IMR-90 (cell line): ENCODE data around the gene RNF227. TPM values are rescaled to one million over a fixed set of nuclear protein-coding genes. Genes with fewer than 3 reads are reported as not detected.
A peak's percentile ranks its signal among the peaks of the same experiment; 100 is the strongest.

ENCODE experiments used
- ATAC-seq: fragments of 200-7000 bp; cut with Tn5 transposase; 2 replicates; pipeline ENCODE4 v1.9.1; 2020; ENCODE audit warnings: low read depth, mild to moderate bottlenecking, moderate library complexity
- BruUV-seq: library from RNA; stranded (reverse); fragments of 400-500 nt; replicated peaks from 2 replicates; lab custom pipeline; 2021; lab: Mats Ljungman, UMichigan
- CTCF ChIA-PET: fragments of 300-600 bp; formaldehyde crosslinking; extraction: SDS; loops from one replicate; lab custom pipeline; 2021; ENCODE audit warnings: antibody characterized with exemption; lab: Yijun Ruan, JAX
- POLR2A ChIA-PET: fragments of 300-600 bp; sonication (Branson Sonifier 250); formaldehyde crosslinking; loops from one replicate; lab custom pipeline; 2022; ENCODE audit warnings: antibody characterized with exemption; ENCODE audit not compliant: unreplicated experiment; lab: Charles Lee
- DNase-seq: peaks from one replicate; pipeline ENCODE4 v3.0.0; 2013
- H2AFZ ChIP-seq: replicated peaks from 2 replicates; pipeline ENCODE3; 2013; ENCODE audit warnings: low read length, mild to moderate bottlenecking; ENCODE audit not compliant: poor library complexity
- H2AK5ac ChIP-seq: 2 replicates; pipeline ENCODE4 v1.6.1; 2013; ENCODE audit warnings: low read depth, low read length, inconsistent platforms
- H2AK9ac ChIP-seq: replicated peaks from 2 replicates; pipeline ENCODE3; 2013; ENCODE audit warnings: mild to moderate bottlenecking, low read depth, low read length, moderate library complexity; ENCODE audit not compliant: poor library complexity
- H2BK120ac ChIP-seq: 2 replicates; pipeline ENCODE4 v1.6.1; 2013; ENCODE audit warnings: low read depth, low read length, inconsistent platforms
- H2BK15ac ChIP-seq: 3 replicates; pipeline ENCODE4 v1.6.1; 2013; ENCODE audit warnings: low read depth, low read length, inconsistent platforms
- H2BK20ac ChIP-seq: 2 replicates; pipeline ENCODE4 v1.6.1; 2013; ENCODE audit warnings: low read depth, mild to moderate bottlenecking, inconsistent platforms, low read length, moderate library complexity
- H2BK5ac ChIP-seq: 2 replicates; pipeline ENCODE4 v1.6.1; 2013; ENCODE audit warnings: mild to moderate bottlenecking, low read depth, low read length, inconsistent platforms; ENCODE audit not compliant: poor library complexity, severe bottlenecking
- H3K14ac ChIP-seq: replicated peaks from 2 replicates; pipeline ENCODE4 v1.6.1; 2013; ENCODE audit warnings: low read depth, low read length, inconsistent platforms
- H3K18ac ChIP-seq: 2 replicates; pipeline ENCODE4 v1.6.1; 2013; ENCODE audit warnings: low read depth, low read length, control low read depth
- H3K23ac ChIP-seq: 2 replicates; pipeline ENCODE4 v1.6.1; 2013; ENCODE audit warnings: low read depth, low read length, inconsistent platforms
- H3K27ac ChIP-seq: 2 replicates; pipeline ENCODE4 v1.5.1; 2013; ENCODE audit warnings: mild to moderate bottlenecking, control low read depth, low read length; ENCODE audit not compliant: insufficient read depth
- H3K27me3 ChIP-seq: 2 replicates; pipeline ENCODE4 v1.6.1; 2013; ENCODE audit warnings: low read length; ENCODE audit not compliant: control insufficient read depth, insufficient read depth
- H3K36me3 ChIP-seq: 2 replicates; pipeline ENCODE4 v1.6.1; 2013; ENCODE audit warnings: low read length, mixed read lengths; ENCODE audit not compliant: control insufficient read depth, insufficient read depth
- H3K4ac ChIP-seq: 2 replicates; pipeline ENCODE4 v1.6.1; 2013; ENCODE audit warnings: low read depth, low read length, inconsistent platforms
- H3K4me1 ChIP-seq: 2 replicates; pipeline ENCODE4 v1.6.1; 2013; ENCODE audit warnings: low read length, mixed read lengths; ENCODE audit not compliant: control insufficient read depth, insufficient read depth
- H3K4me2 ChIP-seq: 2 replicates; pipeline ENCODE4 v1.6.1; 2013; ENCODE audit warnings: low read depth, mild to moderate bottlenecking, control low read depth, low read length, moderate library complexity
- H3K4me3 ChIP-seq: 2 replicates; pipeline ENCODE4 v1.5.1; 2013; ENCODE audit warnings: low read depth, mild to moderate bottlenecking, control low read depth, low read length, moderate library complexity; ENCODE audit not compliant: insufficient read depth
- H3K56ac ChIP-seq: 2 replicates; pipeline ENCODE4 v1.6.1; 2013; ENCODE audit warnings: low read length, inconsistent platforms; ENCODE audit not compliant: insufficient read depth; ENCODE audit errors: extremely low read depth
- H3K79me1 ChIP-seq, 2 experiments: 2 replicates each; pipeline ENCODE4 v1.6.1; 2013; ENCODE audit warnings: low read length in 2 of 2, inconsistent platforms in 1 of 2, low read depth in 1 of 2
- H3K9ac ChIP-seq: 2 replicates; pipeline ENCODE4 v1.6.1; 2013; ENCODE audit warnings: low read depth, low read length, control low read depth
- H3K9me1 ChIP-seq: 2 replicates; pipeline ENCODE4 v1.6.1; 2013; ENCODE audit warnings: low read length, inconsistent platforms; ENCODE audit not compliant: insufficient read depth
- H3K9me3 ChIP-seq: 2 replicates; pipeline ENCODE4 v1.6.1; 2013; ENCODE audit warnings: low read length; ENCODE audit not compliant: control insufficient read depth, insufficient read depth
- H4K20me1 ChIP-seq: 2 replicates; pipeline ENCODE4 v1.6.1; 2013; ENCODE audit warnings: low read length, inconsistent platforms; ENCODE audit not compliant: insufficient read depth
- H4K5ac ChIP-seq: 2 replicates; pipeline ENCODE4 v1.6.1; 2013; ENCODE audit warnings: mild to moderate bottlenecking, low read depth, low read length, control low read depth
- H4K8ac ChIP-seq, 2 experiments: 2 replicates each; pipeline ENCODE4 v1.6.1; 2013; ENCODE audit warnings: low read depth in 2 of 2, low read length in 2 of 2, control low read depth in 1 of 2, inconsistent platforms in 1 of 2
- H4K91ac ChIP-seq: 2 replicates; pipeline ENCODE4 v1.6.1; 2013; ENCODE audit warnings: low read depth, low read length, inconsistent platforms; ENCODE audit not compliant: insufficient read depth
- FOS ChIP-seq: fragments of 150-350 bp; IDR thresholded peaks from 2 replicates; pipeline ENCODE4 v1.6.1; 2016; ENCODE audit warnings: low read depth, low read length
- MAZ ChIP-seq: IDR thresholded peaks from 2 replicates; pipeline ENCODE4 v1.6.1; 2012; ENCODE audit warnings: low read depth, mild to moderate bottlenecking, low read length, improper control_type of control experiment, moderate library complexity, borderline replicate concordance
- MXI1 ChIP-seq: IDR thresholded peaks from 2 replicates; pipeline ENCODE4 v1.6.1; 2012; ENCODE audit warnings: low read depth, mild to moderate bottlenecking, low read length, moderate library complexity, borderline replicate concordance
- POLR2A ChIP-seq: IDR thresholded peaks from 2 replicates; pipeline ENCODE4 v1.6.1; 2012; ENCODE audit warnings: mild to moderate bottlenecking, low read depth, low read length
- RAD21 ChIP-seq: IDR thresholded peaks from 2 replicates; pipeline ENCODE4 v1.6.1; 2012; ENCODE audit warnings: low read length, improper control_type of control experiment
- WGBS, 2 experiments: methylation state at CpG; one replicate each; pipeline versions ENCODE4 v1.1.5 to v1.1.7; 2013; ENCODE audit warnings: missing lambda C conversion rate in 2 of 2; ENCODE audit not compliant: insufficient read length in 1 of 2; ENCODE audit errors: extremely low coverage in 2 of 2; 5-methylcytosine and 5-hydroxymethylcytosine counted together
- dilution Hi-C: fragments of 300-500 bp; cut with HindIII; formaldehyde crosslinking; loops from one replicate; pipeline ENCODE4 v1.14.3; 2018; ENCODE audit warnings: low sequenced_read_pairs; ENCODE audit not compliant: unreplicated experiment
- in situ Hi-C: fragments of 300-500 bp; cut with MboI; formaldehyde crosslinking; loops from 3 replicates; pipeline ENCODE4 v1.14.3; 2019; ENCODE audit warnings: low sequenced_read_pairs, inconsistent platforms, mixed read lengths
- intact Hi-C: fragments of 100-400 bp; cut with micrococcal nuclease; formaldehyde crosslinking; loops from 2 replicates; pipeline ENCODE4 v1.10.0; 2022
- polyA plus RNA-seq, 3 experiments: library from polyadenylated mRNA; depleted of rRNA; stranded (reverse); fragments of >200 nt; gene quantifications; 2 replicates each; pipeline ENCODE4 v1.2.3, GENCODE V29; 2012; ENCODE audit warnings: low replicate concordance in 1 of 3
- total RNA-seq: library from RNA; depleted of rRNA; stranded (reverse); fragments of >200 nt; gene quantifications from 2 replicates; pipeline ENCODE4 v1.2.3, GENCODE V29; 2012
- TF ChIP-seq, protein P1 (sequence below): fragments of 150-350 bp; IDR thresholded peaks from 2 replicates; pipeline ENCODE4 v1.6.1; 2016; ENCODE audit warnings: low read depth, mild to moderate bottlenecking, low read length, moderate library complexity, borderline replicate concordance
- TF ChIP-seq, protein P2 (sequence below): conservative IDR thresholded peaks from 2 replicates; pipeline ENCODE4 v1.5.1; 2012; ENCODE audit warnings: mild to moderate bottlenecking, low read depth, low read length, improper control_type of control experiment

Gene RNF227
- total and polyA plus RNA-seq, 2 of the 4 experiments (the other 2 are of a cell fraction) = 1.3 to 3.1 TPM

DNA sequence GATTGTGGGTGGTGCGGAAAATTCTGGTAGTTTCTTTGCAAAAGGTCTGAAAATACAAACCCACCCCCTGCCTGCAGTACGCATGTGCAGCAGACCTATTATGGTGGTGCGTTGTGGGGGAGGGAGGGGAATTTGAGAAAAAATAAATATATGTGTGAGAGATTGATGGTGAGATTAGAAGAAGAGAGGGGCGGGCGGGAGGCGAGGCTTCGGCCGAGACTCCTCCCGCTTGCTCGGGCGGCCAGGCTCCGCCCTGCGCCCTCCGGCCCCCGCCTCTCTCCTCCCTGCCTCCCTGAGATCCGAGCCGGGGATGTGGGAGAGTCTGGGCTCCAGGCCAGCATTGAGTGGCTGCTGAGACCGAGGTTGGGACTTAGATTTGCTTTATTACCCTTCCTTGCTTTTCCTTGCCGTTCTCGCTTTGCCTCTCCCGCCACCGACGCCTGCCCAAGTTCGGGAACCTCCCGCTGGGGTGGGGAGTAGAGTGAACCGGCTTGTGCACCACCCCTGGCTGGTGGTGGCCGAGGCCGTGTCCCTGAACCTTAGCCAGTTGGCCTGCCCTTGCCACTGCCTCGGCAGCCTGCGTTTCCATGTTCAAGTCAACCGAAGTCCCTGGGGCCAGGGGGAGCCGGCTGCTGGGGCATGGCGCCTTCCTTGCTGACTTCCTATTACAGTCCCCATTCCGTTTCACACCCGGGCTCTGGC is 28.5 kb downstream of the RNF227 start:
- H2BK5ac ChIP-seq = peak overlapping the region; percentile 98
- H2AK5ac ChIP-seq = peak overlapping the region; percentile 94
- no TSS peak for BruUV-seq
- H3K79me1 ChIP-seq = peaks cover 7 to 65% of the 10 kb centered on the region in 2 experiments
- H4K8ac ChIP-seq = peak overlapping the region; percentile 69 to 89; a peak in 3 of 4 replicates
- ATAC-seq (peak; percentile 87), DNase-seq (peak; percentile 98)
- H3K36me3 ChIP-seq = peaks cover 17% of the 10 kb centered on the region
- peak overlapping the region; percentile 88 for H3K23ac ChIP-seq
- H3K56ac ChIP-seq = peak overlapping the region; percentile 75
- POLR2A ChIA-PET = no interaction called here
- peak overlapping the region; percentile 90 for H3K4ac ChIP-seq
- CTCF ChIA-PET = no interaction called here
- intact Hi-C loops (loop anchor here (2.0 kb wide), 1 partner anchor 25 kb away; no protein-coding TSS in a partner anchor), in situ Hi-C loops (no loop called here), dilution Hi-C loops (no loop called here)
- H2BK120ac ChIP-seq = peak overlapping the region; percentile 85
- peak overlapping the region; percentile 99 for H3K4me2 ChIP-seq
- peaks cover 24% of the 10 kb centered on the region for H3K4me1 ChIP-seq
- H3K9me3 ChIP-seq = no peaks in the 10 kb centered on the region
- H3K18ac ChIP-seq = peak overlapping the region; percentile 55
- no CpG with 5 or more reads among the region's 35 CpGs for WGBS, 2 experiments
- peak overlapping the region; percentile 53; the same call in 1 of the 2 replicates for H2BK20ac ChIP-seq
- peak overlapping the region; percentile 100 for H3K27ac ChIP-seq
- peak overlapping the region; percentile 89 for H3K14ac ChIP-seq
- peak overlapping the region; percentile 79 for H3K9ac ChIP-seq
- H3K4me3 ChIP-seq = peak overlapping the region; percentile 46
- H4K20me1 ChIP-seq = peaks cover 14% of the 10 kb centered on the region
- H4K5ac ChIP-seq = peak overlapping the region; percentile 51
- H3K9me1 ChIP-seq = peaks cover 9% of the 10 kb centered on the region
- H4K91ac ChIP-seq = peak overlapping the region; percentile 93
- TF ChIP-seq MXI1 (no peak), RAD21 (no peak), FOS (no peak), MAZ (peak; percentile 91), POLR2A (0 out of 2 replicates have a peak, but pooled peaks have one; percentile 7)
- TF ChIP-seq, protein P1, sequence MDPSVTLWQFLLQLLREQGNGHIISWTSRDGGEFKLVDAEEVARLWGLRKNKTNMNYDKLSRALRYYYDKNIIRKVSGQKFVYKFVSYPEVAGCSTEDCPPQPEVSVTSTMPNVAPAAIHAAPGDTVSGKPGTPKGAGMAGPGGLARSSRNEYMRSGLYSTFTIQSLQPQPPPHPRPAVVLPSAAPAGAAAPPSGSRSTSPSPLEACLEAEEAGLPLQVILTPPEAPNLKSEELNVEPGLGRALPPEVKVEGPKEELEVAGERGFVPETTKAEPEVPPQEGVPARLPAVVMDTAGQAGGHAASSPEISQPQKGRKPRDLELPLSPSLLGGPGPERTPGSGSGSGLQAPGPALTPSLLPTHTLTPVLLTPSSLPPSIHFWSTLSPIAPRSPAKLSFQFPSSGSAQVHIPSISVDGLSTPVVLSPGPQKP = no peak
- TF ChIP-seq, protein P2, sequence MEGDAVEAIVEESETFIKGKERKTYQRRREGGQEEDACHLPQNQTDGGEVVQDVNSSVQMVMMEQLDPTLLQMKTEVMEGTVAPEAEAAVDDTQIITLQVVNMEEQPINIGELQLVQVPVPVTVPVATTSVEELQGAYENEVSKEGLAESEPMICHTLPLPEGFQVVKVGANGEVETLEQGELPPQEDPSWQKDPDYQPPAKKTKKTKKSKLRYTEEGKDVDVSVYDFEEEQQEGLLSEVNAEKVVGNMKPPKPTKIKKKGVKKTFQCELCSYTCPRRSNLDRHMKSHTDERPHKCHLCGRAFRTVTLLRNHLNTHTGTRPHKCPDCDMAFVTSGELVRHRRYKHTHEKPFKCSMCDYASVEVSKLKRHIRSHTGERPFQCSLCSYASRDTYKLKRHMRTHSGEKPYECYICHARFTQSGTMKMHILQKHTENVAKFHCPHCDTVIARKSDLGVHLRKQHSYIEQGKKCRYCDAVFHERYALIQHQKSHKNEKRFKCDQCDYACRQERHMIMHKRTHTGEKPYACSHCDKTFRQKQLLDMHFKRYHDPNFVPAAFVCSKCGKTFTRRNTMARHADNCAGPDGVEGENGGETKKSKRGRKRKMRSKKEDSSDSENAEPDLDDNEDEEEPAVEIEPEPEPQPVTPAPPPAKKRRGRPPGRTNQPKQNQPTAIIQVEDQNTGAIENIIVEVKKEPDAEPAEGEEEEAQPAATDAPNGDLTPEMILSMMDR = no peak
- peak overlapping the region; percentile 88 for H2AFZ ChIP-seq
- peak overlapping the region; percentile 32; the same call in 2 of the 3 replicates for H2BK15ac ChIP-seq
- peak overlapping the region; percentile 97 for H2AK9ac ChIP-seq
- no peaks in the 10 kb centered on the region for H3K27me3 ChIP-seq
